GM12878 (cell line): ENCODE measurements around the gene USP21. TPM values are rescaled to one million over a fixed set of nuclear protein-coding genes. Genes with fewer than 3 reads are reported as not detected.

Experiments
- ATAC-seq: fragments of 200-7000 bp; cut with Tn5 transposase; 3 replicates; pipeline ENCODE4 v1.9.1; 2020; ENCODE audit warnings: mild to moderate bottlenecking, moderate library complexity
- BruUV-seq: library from RNA; stranded (reverse); fragments of 400-500 nt; replicated peaks from 2 replicates; lab custom pipeline; 2021; lab: Mats Ljungman, UMichigan
- CTCF ChIA-PET: fragments of 300-600 bp; sonication (Branson Sonifier 250); formaldehyde crosslinking; extraction: SDS; loops from one replicate; lab custom pipeline; 2021; ENCODE audit warnings: inconsistent platforms; lab: Yijun Ruan, JAX
- POLR2A ChIA-PET: fragments of 350-600 bp; formaldehyde crosslinking; extraction: SDS; loops from one replicate; lab custom pipeline; 2021; ENCODE audit warnings: inconsistent platforms; lab: Charles Lee
- RAD21 ChIA-PET: fragments of 300-600 bp; sonication (Branson Sonifier 250); formaldehyde crosslinking; loops from one replicate; lab custom pipeline; 2023; ENCODE audit warnings: antibody characterized with exemption; ENCODE audit not compliant: unreplicated experiment; lab: Charles Lee
- SMC1A ChIA-PET: fragments of 300-600 bp; sonication (Branson Sonifier 250); formaldehyde crosslinking; loops from one replicate; lab custom pipeline; 2023; ENCODE audit not compliant: unreplicated experiment, uncharacterized antibody; lab: Charles Lee
- DNase-seq: peaks from one replicate; pipeline ENCODE4 v3.0.0-alpha.2; 2011; ENCODE audit warnings: low read depth, low spot score
- FAIRE-seq: peaks from 3 replicates; lab custom pipeline; 2011; peaks lifted over from hg19 to GRCh38; lab: Jason Lieb, UNC
- H2AFZ ChIP-seq: 2 replicates; pipeline ENCODE4 v1.6.0; 2011; ENCODE audit warnings: low read depth, low read length, control low read depth; ENCODE audit not compliant: control insufficient read depth
- H3K27ac ChIP-seq: 2 replicates; pipeline ENCODE4 v1.5.1; 2011; ENCODE audit warnings: control low read depth; ENCODE audit not compliant: control insufficient read depth, insufficient read depth
- H3K27me3 ChIP-seq, 2 experiments: replicated peaks in 1 of 2; 2 replicates each; pipeline versions ENCODE4 v1.6.0 to v1.6.1; 2011; ENCODE audit warnings: low read length in 1 of 2; ENCODE audit not compliant: control insufficient read depth in 2 of 2, insufficient read depth in 2 of 2
- H3K36me3 ChIP-seq, 2 experiments: 2 replicates each; pipeline ENCODE4 v1.5.1; 2011; ENCODE audit warnings: low read length in 1 of 2; ENCODE audit not compliant: control insufficient read depth in 2 of 2, insufficient read depth in 2 of 2
- H3K4me1 ChIP-seq: 2 replicates; pipeline ENCODE4 v1.6.1; 2011; ENCODE audit warnings: mild to moderate bottlenecking, low read length, moderate library complexity, mixed read lengths; ENCODE audit not compliant: control insufficient read depth, insufficient read depth
- H3K4me2 ChIP-seq: 2 replicates; pipeline ENCODE4 v1.6.0; 2011; ENCODE audit warnings: control low read depth; ENCODE audit not compliant: control insufficient read depth, insufficient read depth
- H3K4me3 ChIP-seq: fragments of 200-600 bp; sonication (generic); 2 replicates; pipeline ENCODE4 v1.5.1; 2016
- H3K79me2 ChIP-seq: 2 replicates; pipeline ENCODE4 v1.6.0; 2011; ENCODE audit warnings: low read length; ENCODE audit not compliant: control insufficient read depth, insufficient read depth
- H3K9ac ChIP-seq: 2 replicates; pipeline ENCODE4 v1.8.0; 2011; ENCODE audit warnings: low read length, control low read depth, mixed read lengths; ENCODE audit not compliant: control insufficient read depth, insufficient read depth
- H3K9me3 ChIP-seq: replicated peaks from 3 replicates; pipeline ENCODE4 v1.5.1; 2011; ENCODE audit warnings: mild to moderate bottlenecking, low read length; ENCODE audit not compliant: control insufficient read depth, insufficient read depth
- H4K20me1 ChIP-seq: 2 replicates; pipeline ENCODE4 v1.6.0; 2011; ENCODE audit not compliant: control insufficient read depth, insufficient read depth
- CBX3 ChIP-seq: fragments of 200-600 bp; sonication (generic); IDR thresholded peaks from 2 replicates; pipeline ENCODE4 v1.6.1; 2016; ENCODE audit warnings: low read depth, borderline replicate concordance
- CHD1 ChIP-seq: IDR thresholded peaks from 2 replicates; pipeline ENCODE4 v1.6.1; 2012; ENCODE audit warnings: low read depth, low read length, improper control_type of control experiment
- GABPA ChIP-seq: IDR thresholded peaks from 2 replicates; pipeline ENCODE4 v1.6.1; 2014; ENCODE audit warnings: antibody characterized with exemption, low read depth, mild to moderate bottlenecking, inconsistent platforms
- IKZF1 ChIP-seq: fragments of 450-650 bp; conservative IDR thresholded peaks from 2 replicates; pipeline ENCODE4 v1.6.1; 2017; ENCODE audit warnings: antibody characterized with exemption, mild to moderate bottlenecking
- KLF5 ChIP-seq: fragments of 450-650 bp; IDR thresholded peaks from 2 replicates; pipeline ENCODE4 v1.6.1; 2014; ENCODE audit warnings: mild to moderate bottlenecking; ENCODE audit not compliant: partially characterized antibody
- POLR2AphosphoS2 ChIP-seq: IDR thresholded peaks from 2 replicates; pipeline ENCODE4 v1.6.1; 2011; ENCODE audit warnings: low read depth, mild to moderate bottlenecking, low read length, improper control_type of control experiment, moderate library complexity
- POLR2AphosphoS5 ChIP-seq: IDR thresholded peaks from 2 replicates; pipeline ENCODE4 v1.6.1; 2011; ENCODE audit warnings: mild to moderate bottlenecking, low read length, inconsistent platforms
- SUPT20H ChIP-seq: IDR thresholded peaks from 2 replicates; pipeline ENCODE4 v1.6.1; 2011; ENCODE audit warnings: low read depth, mild to moderate bottlenecking, low read length, moderate library complexity, borderline replicate concordance; ENCODE audit not compliant: control insufficient read depth
- TCF12 ChIP-seq: IDR thresholded peaks from 2 replicates; pipeline ENCODE4 v1.6.1; 2011; ENCODE audit warnings: low read depth, mild to moderate bottlenecking, low read length
- ZBTB11 ChIP-seq: fragments of 450-650 bp; formaldehyde crosslinking; IDR thresholded peaks from 2 replicates; pipeline ENCODE4 v1.5.0; 2022; ENCODE audit warnings: mild to moderate bottlenecking, missing genetic modification characterization
- ZBTB33 ChIP-seq: fragments of 450-650 bp; IDR thresholded peaks from 2 replicates; pipeline ENCODE4 v1.6.1; 2017; ENCODE audit warnings: mild to moderate bottlenecking
- WGBS: methylation state at CpG from one replicate; pipeline ENCODE4 v1.1.6; 2016; ENCODE audit warnings: low lambda C conversion rate; ENCODE audit not compliant: insufficient replicate concordance, insufficient coverage; ENCODE audit errors: missing lambda C conversion rate; 5-methylcytosine and 5-hydroxymethylcytosine counted together
- in situ Hi-C: fragments of 300-500 bp; cut with MboI; formaldehyde crosslinking; loops from 9 replicates; pipeline ENCODE4 v1.14.3; 2018; ENCODE audit warnings: mixed read lengths
- intact Hi-C: fragments of 100-400 bp; cut with micrococcal nuclease; formaldehyde crosslinking; loops from one replicate; pipeline ENCODE4 v1.14.2; 2022; ENCODE audit not compliant: unreplicated experiment
- polyA plus RNA-seq, 11 experiments: library from polyadenylated mRNA; depleted of rRNA in 4 of 11; unstranded in 6 of 11; stranded (reverse) in 5 of 11; fragments of >200 nt; fragmentation: Nextera tagmentation in 4 of 11; fragmentation: Illumina TruSeq in 1 of 11; extraction: Ambion mirVana in 4 of 11; extraction: Trizol in 1 of 11; gene quantifications; 1 replicate in 1 of 11; 2 replicates in 10 of 11; pipeline versions ENCODE4 v1.2.1 to v1.2.3, GENCODE V29; 2011 to 2016; ENCODE audit warnings: inconsistent platforms in 2 of 11, missing spikeins in 2 of 11, low read depth in 1 of 11
- total RNA-seq, 4 experiments: library from RNA; depleted of rRNA in 3 of 4; stranded (reverse); fragments of >200 nt in 3 of 4; fragmentation: Illumina TruSeq in 1 of 4; extraction: Trizol in 1 of 4; gene quantifications; 2 replicates each; pipeline versions ENCODE4 v1.2.1 to v1.2.3, GENCODE V29; 2013 to 2021
- TF ChIP-seq, protein P1 (sequence below): IDR thresholded peaks from 2 replicates; pipeline ENCODE4 v1.6.1; 2012; ENCODE audit warnings: improper control_type of control experiment, low read depth, low read length; ENCODE audit not compliant: insufficient replicate concordance

The USP21 gene
- total and polyA plus RNA-seq, 10 of the 15 experiments (the other 5 are each of a cell fraction or from before 2014, with no cell fraction given) = 3.2 to 28.6 (median 16.6) TPM

DNA sequence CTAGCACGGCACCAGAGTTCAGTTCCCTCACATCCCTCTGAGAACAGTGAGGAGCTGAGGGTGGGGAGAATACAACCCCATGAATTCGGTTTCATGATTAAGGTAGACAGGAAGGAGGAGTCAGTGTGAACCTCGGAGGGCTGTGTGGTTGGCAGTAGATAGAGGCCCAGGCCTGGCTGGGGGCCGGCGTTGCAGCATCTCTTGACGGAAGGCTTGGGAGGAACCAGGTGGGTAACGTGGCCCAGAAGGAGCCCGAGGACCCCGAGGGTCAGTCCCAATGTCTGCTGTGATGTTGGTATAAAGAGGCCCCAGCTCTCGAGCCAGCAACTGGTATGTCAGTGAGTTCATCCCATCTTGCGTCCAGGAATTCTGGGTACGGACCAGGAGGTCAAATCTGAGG is 12.4 kb downstream of the USP21 start:
- no TSS peak for BruUV-seq
- ChIA-PET CTCF (interaction anchor here (1.6 kb wide), 1 partner anchor 54 kb away, joined by 3 read pairs; the partner anchor contains the start of genes NIT1 and PFDN2), RAD21 (no interaction called here), SMC1A (no interaction called here), POLR2A (interaction anchor here (0.6 to 1.7 kb wide), 3 partner anchors 13 to 162 kb away, joined by 3 to 5 read pairs (median 3); partner anchors contain the start of gene USP21)
- H3K36me3 ChIP-seq = peaks cover 17 to 30% of the 10 kb centered on the region in 2 experiments
- 90% methylated on average over 12 of the region's 12 CpGs for WGBS
- no peak for TF ChIP-seq POLR2AphosphoS5
- no peak for TF ChIP-seq TCF12
- no peak for TF ChIP-seq POLR2AphosphoS2
- TF ChIP-seq, protein P1, sequence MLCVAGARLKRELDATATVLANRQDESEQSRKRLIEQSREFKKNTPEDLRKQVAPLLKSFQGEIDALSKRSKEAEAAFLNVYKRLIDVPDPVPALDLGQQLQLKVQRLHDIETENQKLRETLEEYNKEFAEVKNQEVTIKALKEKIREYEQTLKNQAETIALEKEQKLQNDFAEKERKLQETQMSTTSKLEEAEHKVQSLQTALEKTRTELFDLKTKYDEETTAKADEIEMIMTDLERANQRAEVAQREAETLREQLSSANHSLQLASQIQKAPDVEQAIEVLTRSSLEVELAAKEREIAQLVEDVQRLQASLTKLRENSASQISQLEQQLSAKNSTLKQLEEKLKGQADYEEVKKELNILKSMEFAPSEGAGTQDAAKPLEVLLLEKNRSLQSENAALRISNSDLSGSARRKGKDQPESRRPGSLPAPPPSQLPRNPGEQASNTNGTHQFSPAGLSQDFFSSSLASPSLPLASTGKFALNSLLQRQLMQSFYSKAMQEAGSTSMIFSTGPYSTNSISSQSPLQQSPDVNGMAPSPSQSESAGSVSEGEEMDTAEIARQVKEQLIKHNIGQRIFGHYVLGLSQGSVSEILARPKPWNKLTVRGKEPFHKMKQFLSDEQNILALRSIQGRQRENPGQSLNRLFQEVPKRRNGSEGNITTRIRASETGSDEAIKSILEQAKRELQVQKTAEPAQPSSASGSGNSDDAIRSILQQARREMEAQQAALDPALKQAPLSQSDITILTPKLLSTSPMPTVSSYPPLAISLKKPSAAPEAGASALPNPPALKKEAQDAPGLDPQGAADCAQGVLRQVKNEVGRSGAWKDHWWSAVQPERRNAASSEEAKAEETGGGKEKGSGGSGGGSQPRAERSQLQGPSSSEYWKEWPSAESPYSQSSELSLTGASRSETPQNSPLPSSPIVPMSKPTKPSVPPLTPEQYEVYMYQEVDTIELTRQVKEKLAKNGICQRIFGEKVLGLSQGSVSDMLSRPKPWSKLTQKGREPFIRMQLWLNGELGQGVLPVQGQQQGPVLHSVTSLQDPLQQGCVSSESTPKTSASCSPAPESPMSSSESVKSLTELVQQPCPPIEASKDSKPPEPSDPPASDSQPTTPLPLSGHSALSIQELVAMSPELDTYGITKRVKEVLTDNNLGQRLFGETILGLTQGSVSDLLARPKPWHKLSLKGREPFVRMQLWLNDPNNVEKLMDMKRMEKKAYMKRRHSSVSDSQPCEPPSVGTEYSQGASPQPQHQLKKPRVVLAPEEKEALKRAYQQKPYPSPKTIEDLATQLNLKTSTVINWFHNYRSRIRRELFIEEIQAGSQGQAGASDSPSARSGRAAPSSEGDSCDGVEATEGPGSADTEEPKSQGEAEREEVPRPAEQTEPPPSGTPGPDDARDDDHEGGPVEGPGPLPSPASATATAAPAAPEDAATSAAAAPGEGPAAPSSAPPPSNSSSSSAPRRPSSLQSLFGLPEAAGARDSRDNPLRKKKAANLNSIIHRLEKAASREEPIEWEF = no peak
- no peak for TF ChIP-seq KLF5
- TF ChIP-seq IKZF1 = no peak
- TF ChIP-seq CBX3 = no peak
- no peak for TF ChIP-seq GABPA
- no peak for TF ChIP-seq SUPT20H
- no peak for TF ChIP-seq CHD1
- TF ChIP-seq ZBTB11 (CRISPR knock-in tag) = no peak
- TF ChIP-seq ZBTB33 = no peak
- intact Hi-C loops = no loop called here
- no peaks in the 10 kb centered on the region for H3K27me3 ChIP-seq
- no peaks in the 10 kb centered on the region for H3K9me3 ChIP-seq
- ATAC-seq (no peak), DNase-seq (no peak), FAIRE-seq (no peak)
- no peak overlapping the region for H3K4me2 ChIP-seq
- H3K79me2 ChIP-seq = peaks cover 16% of the 10 kb centered on the region
- in situ Hi-C loops = no loop called here
- H2AFZ ChIP-seq = no peak overlapping the region
- H3K9ac ChIP-seq = no peak overlapping the region
- H3K4me1 ChIP-seq = peaks cover 15% of the 10 kb centered on the region
- no peaks in the 10 kb centered on the region for H4K20me1 ChIP-seq
- no peak overlapping the region for H3K4me3 ChIP-seq
- H3K27ac ChIP-seq = no peak overlapping the region
